HG03575 (cell line): ENCODE results near the gene ARHGAP22.
"Not testable (repeated sequence)": the region's sequence is repeated elsewhere in the genome, so short reads cannot be mapped to it uniquely, and the experiment has no call there.

ENCODE experiments used
- ATAC-seq: cut with Tn5 transposase; IDR thresholded peaks from one replicate; pipeline ENCODE4 v1.9.1; 2021; ENCODE audit not compliant: unreplicated experiment, insufficient number of reproducible peaks, low FRiP score; ENCODE audit errors: extremely low read depth

Gene ARHGAP22, protein sequence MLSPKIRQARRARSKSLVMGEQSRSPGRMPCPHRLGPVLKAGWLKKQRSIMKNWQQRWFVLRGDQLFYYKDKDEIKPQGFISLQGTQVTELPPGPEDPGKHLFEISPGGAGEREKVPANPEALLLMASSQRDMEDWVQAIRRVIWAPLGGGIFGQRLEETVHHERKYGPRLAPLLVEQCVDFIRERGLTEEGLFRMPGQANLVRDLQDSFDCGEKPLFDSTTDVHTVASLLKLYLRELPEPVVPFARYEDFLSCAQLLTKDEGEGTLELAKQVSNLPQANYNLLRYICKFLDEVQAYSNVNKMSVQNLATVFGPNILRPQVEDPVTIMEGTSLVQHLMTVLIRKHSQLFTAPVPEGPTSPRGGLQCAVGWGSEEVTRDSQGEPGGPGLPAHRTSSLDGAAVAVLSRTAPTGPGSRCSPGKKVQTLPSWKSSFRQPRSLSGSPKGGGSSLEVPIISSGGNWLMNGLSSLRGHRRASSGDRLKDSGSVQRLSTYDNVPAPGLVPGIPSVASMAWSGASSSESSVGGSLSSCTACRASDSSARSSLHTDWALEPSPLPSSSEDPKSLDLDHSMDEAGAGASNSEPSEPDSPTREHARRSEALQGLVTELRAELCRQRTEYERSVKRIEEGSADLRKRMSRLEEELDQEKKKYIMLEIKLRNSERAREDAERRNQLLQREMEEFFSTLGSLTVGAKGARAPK

DNA sequence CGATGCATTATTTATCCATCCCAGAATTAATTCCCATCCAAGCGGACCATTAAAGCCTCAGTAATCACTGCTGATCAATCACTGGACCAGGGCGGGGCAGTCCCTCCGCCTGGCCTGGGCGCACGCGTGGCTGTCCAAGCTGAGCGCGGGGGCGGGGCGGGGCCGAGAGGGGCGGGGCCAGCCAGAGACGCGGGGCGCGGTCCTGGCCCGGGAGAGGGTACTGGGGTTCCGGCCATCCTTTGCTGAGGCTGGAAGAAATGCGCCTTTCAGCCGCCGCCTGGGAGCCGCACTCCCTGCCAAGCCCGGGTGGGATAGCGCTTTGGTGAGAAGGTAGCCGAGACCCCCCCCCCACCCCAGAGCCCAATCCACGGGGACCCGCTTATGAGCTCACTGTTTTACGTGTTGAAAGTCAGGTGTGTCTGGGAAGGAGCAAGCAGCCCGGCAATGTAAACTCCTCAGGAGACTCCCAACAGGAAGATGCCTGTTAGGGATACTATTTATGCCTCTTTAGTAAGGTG is at the start of gene ARHGAP22:
TSS of gene ARHGAP22 (minus strand) at position 83 of the 518 bp plus-strand sequence. CDS start 277 bp downstream, outside the sequence.
- no peak for ATAC-seq

DNA sequence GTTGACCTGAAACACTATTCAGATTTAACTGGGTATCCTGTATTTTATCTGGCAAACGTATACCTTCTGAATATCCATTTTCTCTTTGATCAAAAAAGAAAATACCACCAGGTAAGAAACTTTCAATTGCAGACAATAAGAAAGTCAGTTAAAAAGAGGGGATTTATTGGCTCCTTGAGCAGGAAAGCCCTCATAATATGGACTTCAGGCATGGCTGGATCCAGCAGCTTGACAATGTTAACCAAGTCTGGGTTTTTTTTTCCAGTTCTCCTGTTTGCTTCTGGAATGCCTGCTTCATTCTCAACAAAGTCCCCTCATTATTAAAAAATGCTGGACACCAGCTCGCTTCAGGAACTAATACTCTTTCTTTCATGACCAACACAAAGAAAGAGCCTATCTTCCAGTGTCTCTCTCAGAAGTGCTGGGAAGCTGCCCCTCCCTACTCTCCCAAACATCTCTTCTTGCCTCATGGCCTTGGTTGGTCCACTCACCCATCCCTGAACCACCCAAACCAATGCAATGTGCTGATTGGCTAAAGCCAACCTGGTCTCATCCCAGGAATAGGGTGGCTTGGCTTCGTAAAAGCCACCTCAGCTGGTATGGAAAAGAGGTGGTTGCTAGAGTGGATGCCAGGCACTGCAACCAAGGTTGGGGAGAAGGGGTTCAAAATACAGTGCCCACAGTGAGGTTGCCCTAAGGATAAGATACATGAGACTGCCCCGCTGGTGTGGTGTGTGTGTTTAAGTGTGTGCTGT is 49.2 kb upstream of the ARHGAP22 start:
- ATAC-seq: no peak

DNA sequence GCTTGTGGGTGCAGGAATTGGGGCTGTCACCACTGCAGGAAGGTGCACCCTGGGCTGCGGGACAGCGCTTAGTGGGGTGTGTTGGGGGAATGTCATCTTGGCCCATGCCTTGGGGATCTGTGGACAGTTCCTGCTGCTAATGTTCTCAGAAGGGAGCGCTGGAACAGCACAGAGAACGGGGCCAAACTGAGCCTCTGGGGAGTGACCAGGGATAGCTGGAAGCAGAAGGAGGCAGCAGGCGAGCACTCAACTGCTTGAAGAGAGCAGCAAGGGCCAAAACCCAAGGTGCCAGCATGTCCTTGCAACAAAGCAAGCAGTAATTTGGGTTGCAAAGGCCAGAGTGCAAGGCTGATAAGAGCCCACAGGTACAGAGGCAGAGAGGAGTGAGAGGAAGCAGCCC is 48.5 kb upstream of the ARHGAP22 start:
- ATAC-seq: no peak

DNA sequence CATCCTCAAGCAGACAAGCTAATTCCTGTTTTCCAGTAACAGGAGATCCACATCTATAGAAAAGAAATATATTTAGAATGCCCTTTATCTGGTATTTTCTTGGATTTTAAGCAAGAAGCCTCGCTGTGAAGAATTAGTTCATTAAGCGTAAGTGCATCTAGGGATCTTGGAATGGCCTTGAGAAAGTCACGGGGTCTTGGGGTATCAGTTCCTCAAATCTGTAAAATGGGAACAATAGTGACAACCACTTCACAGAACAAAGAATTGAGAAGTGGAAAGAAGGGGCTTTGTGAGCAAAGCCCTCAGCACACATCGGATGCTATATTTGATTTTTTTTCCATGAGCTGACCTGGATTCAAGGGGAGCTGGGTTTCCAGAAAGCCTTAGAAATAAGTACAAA is 47.5 kb upstream of the ARHGAP22 start:
- ATAC-seq: no peak

DNA sequence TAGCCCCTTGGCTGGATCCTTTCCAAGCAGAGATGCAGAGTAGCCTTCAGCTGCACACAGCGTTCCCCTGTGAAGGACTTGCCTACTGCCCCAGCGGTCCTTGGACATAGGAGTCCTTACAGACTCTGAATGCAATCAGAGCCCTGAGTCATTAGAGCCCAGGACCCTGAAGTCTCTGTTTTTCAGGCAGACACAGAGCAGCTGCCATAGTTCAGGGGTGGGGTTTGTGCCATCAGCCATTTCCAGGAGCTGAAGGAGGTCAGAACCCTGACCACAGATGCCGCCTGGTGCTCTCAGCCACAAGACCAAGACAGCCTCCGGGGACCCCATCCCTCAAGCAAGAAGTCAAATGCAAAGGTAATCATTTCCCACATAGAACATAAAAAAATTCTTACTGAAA is 47.0 kb upstream of the ARHGAP22 start:
- ATAC-seq: no peak

DNA sequence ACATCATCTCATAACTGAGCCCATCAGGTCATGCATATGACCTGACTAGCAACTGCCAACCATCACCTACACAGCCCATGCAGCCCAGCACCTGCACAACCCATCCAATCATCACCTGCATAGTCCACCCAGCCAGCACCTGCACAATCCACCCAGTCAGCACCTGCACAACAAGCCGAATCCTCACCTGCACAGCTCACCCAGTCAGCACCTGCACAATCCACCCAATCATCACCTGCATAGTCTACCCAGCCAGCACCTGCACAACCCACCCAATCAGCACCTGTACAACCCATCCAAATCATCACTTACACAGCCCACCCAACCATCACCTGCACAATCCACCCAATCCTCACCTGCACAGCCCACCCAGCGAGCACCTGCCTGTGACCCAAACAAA is 46.4 kb upstream of the ARHGAP22 start:
- ATAC-seq: no peak

DNA sequence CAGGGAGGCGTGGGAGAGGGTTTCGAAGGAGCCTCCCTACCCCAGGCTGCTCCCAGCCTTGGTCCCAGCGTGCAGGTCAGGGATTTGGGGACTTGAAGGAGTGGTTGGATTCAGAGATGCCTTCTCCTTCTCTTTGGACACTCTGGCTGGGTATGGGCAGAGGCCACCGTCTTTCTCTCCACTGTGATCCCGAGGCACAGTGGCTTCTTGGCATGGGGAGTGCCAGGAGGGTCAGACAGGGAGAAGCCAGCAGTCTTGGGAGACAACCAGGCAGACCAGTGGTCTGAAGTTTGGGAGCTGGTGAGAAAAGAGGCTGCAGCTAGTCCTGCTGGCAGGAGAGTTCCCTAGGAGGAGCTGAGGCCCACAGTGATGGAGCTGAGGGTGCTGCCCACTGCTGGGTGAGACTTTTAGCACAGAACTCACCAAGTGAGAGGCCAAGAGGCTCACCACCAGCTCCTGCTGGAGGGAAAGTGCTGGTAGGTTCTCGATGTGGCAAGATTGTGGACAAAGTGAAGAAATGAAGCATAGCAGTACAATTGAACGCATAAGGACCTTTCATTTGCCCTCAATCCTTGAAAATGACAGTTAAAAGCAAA is 44.6 kb upstream of the ARHGAP22 start:
- ATAC-seq: no peak

DNA sequence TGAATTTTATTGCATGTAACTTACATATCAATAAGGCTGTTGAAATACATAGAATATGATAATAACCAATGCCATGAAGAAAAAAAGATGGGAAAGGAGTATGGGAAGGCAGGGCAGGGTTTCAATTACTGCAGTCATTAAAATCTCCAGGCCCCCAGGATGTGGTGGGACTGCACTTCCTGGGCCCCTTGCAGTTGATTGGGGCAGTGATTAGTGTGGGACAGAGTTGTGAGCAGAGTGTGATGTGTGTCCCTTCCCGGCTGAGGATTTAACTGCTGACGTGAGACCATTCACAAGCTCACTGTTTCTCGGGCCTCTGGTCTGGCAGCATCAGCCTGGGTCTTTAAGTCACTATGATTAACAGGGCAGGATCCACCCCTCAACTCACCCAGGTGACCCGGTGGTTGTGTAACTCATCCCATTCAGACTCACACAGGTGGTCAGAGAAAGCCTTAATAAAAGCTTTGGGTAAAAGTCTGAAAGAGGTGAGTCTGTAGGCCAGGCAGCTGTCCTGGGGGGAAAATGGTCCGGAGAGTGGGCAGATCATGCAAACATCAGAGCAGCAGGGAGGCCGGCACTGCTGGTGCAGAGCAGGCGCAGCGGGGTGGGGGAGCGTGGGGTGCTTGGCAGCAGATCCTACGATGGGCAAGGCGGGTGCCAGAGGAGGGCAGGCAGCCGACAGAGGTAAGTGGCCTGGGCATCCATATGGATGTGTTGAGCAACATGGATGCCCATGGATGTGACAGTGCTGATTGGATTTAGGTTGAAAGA is 43.5 kb upstream of the ARHGAP22 start:
- ATAC-seq: no peak

DNA sequence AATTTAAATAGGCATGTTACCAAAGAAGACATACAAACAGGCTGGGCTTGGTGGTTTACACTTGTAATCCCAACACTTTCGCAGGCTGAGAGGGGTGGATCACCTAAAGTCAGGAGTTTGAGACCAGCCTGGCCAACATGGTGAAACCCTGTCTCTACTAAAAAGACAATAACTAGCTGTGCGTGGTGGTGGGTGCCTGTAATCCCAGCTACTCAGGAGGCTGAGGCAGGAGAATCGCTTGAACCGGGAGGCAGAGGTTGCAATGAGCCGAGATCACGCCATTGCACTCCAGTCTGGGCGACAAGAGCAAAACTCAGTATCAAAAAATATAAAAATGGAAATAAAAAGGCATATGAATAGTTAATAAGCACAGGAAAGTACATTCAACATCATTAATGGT is 42.2 kb upstream of the ARHGAP22 start:
- ATAC-seq: not testable (repeated sequence)

DNA sequence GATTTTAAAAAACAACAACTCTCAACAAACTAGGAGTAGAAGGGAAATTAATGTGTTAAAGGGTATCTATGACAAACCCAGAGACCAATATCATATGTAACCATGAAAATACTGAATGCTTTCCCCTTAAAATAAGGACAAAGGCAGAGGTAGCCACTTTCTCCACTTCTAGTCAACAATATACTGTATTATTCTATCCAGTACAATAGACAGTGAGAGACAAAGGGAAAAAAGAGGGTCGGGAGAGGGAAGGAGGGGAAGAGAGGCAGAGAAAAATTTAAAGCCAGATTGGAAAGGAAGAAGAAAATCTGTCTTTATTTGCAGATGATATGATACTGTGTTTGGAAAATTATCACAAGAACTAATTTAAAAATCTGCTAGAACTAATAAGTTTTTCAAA is 40.7 kb upstream of the ARHGAP22 start:
- ATAC-seq: no peak

DNA sequence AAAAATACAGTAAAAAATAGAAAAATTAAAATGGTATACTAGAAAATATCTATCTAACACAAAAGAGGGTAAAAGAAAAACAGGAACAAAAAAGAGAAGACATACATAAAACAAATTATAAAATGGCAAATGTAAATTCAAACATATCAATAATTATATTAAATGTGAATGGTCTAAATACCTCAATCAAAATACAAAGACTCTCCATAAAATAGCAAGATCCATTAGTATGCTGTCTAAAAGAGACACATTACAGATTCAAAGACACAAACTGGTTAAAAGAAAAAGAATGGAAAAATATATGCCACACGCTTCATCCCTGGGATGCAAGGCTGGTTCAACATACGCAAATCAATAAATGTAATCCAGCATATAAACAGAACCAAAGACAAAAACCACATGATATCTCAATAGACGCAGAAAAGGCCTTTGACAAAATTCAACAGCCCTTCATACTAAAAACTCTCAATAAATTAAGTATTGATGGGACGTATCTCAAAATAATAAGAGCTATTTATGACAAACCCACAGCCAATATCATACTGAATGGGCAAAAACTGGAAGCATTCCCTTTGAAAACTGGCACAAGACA is 36.3 kb upstream of the ARHGAP22 start:
- not testable (repeated sequence) for ATAC-seq

DNA sequence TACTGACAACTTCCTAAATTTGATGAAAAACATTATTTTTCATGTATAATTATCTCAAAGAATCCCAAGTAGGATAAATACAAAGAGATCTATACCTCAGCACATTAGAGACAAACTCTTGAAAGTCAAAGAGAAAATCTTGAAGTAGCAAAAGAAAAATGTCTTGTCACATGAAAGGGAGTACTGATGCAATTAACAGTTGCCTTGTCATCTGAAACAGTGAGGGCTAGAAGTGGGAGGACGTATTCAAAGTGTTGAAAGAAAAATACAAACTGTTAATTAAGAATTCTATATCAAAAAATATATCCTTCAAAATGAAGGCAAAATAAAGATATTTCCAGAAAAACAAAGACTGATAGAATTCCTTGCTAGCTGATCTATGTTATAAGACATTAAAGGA is 35.5 kb upstream of the ARHGAP22 start:
- no peak for ATAC-seq

DNA sequence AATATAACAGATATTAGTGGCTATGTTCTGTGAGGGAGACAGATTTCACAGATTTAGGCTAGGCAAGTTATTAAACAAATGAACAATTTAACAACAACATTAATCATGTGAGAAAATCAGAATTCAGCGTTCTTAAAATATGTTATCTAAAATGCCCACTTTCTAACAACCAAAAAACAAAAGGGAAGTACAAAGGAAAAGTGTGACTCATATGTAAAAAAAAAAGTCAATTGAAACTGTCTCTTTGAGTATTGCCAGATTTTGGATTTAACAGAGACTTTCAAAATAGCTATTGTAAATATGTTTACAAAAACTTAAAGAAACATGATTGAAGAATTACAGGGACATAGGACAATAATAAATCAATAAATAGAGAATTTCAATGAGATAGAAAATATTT is 34.8 kb upstream of the ARHGAP22 start:
- no peak for ATAC-seq

DNA sequence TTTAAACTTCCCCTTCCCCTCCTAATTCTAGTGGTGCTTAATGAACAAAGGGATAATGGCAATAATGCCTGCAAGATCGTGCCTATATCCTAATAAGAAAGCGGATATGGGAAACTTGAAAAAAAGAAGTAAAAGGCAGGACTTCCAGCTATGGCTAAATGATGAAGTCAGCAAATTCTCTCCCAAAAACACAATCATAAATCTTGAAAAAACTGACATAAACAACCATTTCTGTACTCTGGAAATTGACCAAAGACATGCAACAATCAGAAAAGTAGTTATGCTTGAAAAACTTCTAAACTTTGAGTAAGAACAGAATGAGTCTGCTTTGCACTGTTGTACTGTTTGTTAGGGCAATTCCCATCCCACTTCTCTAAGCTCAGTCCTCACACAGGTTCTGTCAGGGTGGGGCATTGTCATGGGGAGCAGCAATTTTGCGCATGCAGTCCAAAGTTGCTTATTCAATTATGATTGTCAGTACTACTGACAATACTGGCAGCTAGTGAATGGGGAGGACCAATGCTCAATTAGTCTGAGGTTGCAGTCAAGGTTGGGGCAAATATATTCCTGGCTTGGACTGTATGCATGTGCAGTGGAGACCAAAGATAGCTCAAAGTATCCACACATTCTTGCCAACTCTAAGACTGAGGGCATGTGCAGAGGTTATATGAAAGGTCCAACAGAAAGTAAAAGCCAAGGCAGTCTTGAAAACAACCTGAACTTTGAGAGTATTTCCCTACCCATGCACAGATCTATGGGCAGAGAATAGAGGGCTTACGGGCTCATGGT is 34.1 kb upstream of the ARHGAP22 start:
- ATAC-seq: no peak

DNA sequence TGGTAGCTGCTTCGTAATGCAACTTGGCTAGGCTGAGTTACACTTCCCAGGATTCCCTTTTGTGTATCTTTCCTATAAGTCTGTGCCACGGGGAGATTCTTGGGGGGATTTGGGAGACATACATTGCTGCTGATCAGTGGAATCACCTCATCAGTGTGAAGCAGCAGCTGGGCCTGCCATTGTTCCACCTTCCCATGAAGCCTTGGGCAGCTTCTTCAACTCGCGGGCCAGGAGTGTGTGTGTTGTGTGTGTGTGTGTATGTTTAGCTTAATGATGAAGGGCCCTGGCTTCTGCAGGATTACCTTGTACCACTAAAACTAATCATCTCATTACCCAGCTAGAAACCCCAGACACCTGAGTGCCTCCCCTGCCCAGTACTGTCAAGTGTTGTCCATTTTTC is 33.3 kb upstream of the ARHGAP22 start:
- ATAC-seq: no peak

DNA sequence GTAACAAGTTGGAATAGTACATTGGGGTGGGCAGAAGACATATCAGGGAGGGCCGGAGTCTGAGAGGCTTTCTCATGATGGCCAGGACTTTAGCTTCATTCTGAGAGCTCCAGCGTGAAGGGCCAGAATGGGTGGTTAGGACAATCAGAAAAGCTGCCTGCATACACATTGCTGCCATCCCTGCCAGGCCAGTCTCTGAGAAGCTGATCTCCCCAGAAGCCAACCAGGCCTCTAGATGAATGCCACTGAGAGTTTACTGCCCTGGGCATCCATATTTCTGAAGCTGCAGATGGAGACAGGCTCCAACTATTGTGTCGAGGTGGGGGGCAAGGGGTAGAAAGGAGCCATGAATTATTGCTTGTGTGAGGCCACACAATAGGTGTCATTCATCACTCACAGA is 32.0 kb upstream of the ARHGAP22 start:
- no peak for ATAC-seq

DNA sequence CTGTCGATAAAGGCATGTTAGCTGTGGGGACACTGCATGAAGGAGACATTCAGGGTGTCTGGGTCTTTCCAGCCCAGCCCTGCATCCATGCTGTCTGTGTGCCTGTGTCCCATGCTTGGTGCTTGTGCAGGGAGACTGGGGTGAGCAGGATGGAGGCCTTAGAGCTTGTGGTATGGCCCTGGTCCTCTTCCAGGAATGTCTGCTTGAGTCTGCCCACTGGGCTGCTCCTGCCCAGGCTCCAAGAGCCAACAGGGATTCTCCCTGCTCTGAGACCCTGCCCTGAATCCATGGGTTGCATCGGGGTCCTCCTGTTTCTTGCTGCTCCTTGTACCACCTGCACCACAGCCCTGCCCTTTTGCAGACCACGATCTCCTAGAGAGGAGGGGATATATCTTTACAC is 31.4 kb upstream of the ARHGAP22 start:
- ATAC-seq: no peak
